Cardiac muscle cell (in vitro differentiated cells and primary cell): ENCODE results near the gene OLFML2A. TPM values are rescaled to one million over a fixed set of nuclear protein-coding genes. Genes with fewer than 3 reads are reported as not detected.
"Not testable (repeated sequence)": the region's sequence is repeated elsewhere in the genome, so short reads cannot be mapped to it uniquely, and the experiment has no call there.

Experiments
- DNase-seq, 2 donors: peaks; one replicate each; pipeline versions ENCODE4 v3.0.0 to v3.0.0-alpha.2; 2010 to 2017; ENCODE audit warnings: low read depth in 1 of 2, low spot score in 1 of 2
- H3K27ac ChIP-seq: fragments of 200-600 bp; sonication (generic); 2 replicates; pipeline ENCODE4 v1.5.1; 2016
- H3K27me3 ChIP-seq: fragments of 200-600 bp; sonication (generic); 2 replicates; pipeline ENCODE4 v1.6.0; 2016; ENCODE audit warnings: control low read depth
- H3K36me3 ChIP-seq: fragments of 200-600 bp; sonication (generic); 2 replicates; pipeline ENCODE4 v1.5.1; 2016; ENCODE audit warnings: control low read depth
- H3K4me1 ChIP-seq: fragments of 200-600 bp; sonication (generic); 2 replicates; pipeline ENCODE4 v1.8.1; 2017; ENCODE audit warnings: low read depth, mild to moderate bottlenecking, mixed run types
- H3K4me3 ChIP-seq: fragments of 200-600 bp; sonication (generic); 2 replicates; pipeline ENCODE4 v1.5.1; 2016; ENCODE audit warnings: mild to moderate bottlenecking
- H3K9me3 ChIP-seq: fragments of 200-600 bp; sonication (generic); 2 replicates; pipeline ENCODE4 v1.5.1; 2017; ENCODE audit warnings: low read depth, mild to moderate bottlenecking, control low read depth
- CTCF ChIP-seq: IDR thresholded peaks from 2 replicates; pipeline ENCODE4 v1.5.1; 2012; ENCODE audit warnings: low read depth, mild to moderate bottlenecking, low read length
- polyA plus RNA-seq: library from polyadenylated mRNA; unstranded; fragments of >200 nt; fragmentation: Nextera tagmentation; extraction: Ambion mirVana; gene quantifications from 2 replicates; pipeline ENCODE4 v1.2.1, GENCODE V29; 2016
- total RNA-seq: library from RNA; depleted of rRNA; stranded (reverse); fragments of >200 nt; gene quantifications from 2 replicates; pipeline ENCODE4 v1.2.3, GENCODE V29; 2016

The OLFML2A gene
- total and polyA plus RNA-seq, 2 experiments from 2014 or later, result 3.4 to 10.7 TPM

- DNase-seq, result no peak
- H3K27me3 ChIP-seq, result no peaks in the 10 kb centered on the region
- H3K36me3 ChIP-seq, result no peaks in the 10 kb centered on the region
- peak; percentile 36 for TF ChIP-seq CTCF
- peaks cover 5% of the 10 kb centered on the region for H3K4me1 ChIP-seq
- H3K4me3 ChIP-seq, result no peak overlapping the region
- H3K27ac ChIP-seq, result no peak overlapping the region
- no peaks in the 10 kb centered on the region for H3K9me3 ChIP-seq
These were observed 63.4 kb downstream of the OLFML2A start for GRCh38 chr9:124840300-124840833.

GRCh38 chr9:124841075-124841821 lies 64.3 kb downstream of the OLFML2A start:
- no peaks in the 10 kb centered on the region for H3K4me1 ChIP-seq
- no peaks in the 10 kb centered on the region for H3K9me3 ChIP-seq
- H3K27me3 ChIP-seq, result no peaks in the 10 kb centered on the region
- no peak for DNase-seq
- peak overlapping the region; percentile 23 for H3K27ac ChIP-seq
- no peak overlapping the region for H3K4me3 ChIP-seq
- H3K36me3 ChIP-seq, result no peaks in the 10 kb centered on the region
- no peak for TF ChIP-seq CTCF

GRCh38 chr9:124843456-124844034 lies 66.6 kb downstream of the OLFML2A start:
- no peak for TF ChIP-seq CTCF
- no peaks in the 10 kb centered on the region for H3K27me3 ChIP-seq
- H3K36me3 ChIP-seq, result no peaks in the 10 kb centered on the region
- H3K27ac ChIP-seq, result no peak overlapping the region
- no peak overlapping the region for H3K4me3 ChIP-seq
- H3K9me3 ChIP-seq, result no peaks in the 10 kb centered on the region
- DNase-seq, result no peak
- no peaks in the 10 kb centered on the region for H3K4me1 ChIP-seq

- Histone ChIP-seq H3K27ac (no peak overlapping the region), H3K36me3 (no peaks in the 10 kb centered on the region), H3K4me3 (no peak overlapping the region), H3K4me1 (no peaks in the 10 kb centered on the region), H3K27me3 (no peaks in the 10 kb centered on the region), H3K9me3 (no peaks in the 10 kb centered on the region)
- no peak for DNase-seq
- TF ChIP-seq CTCF, result no peak
These were observed 67.4 kb downstream of the OLFML2A start for GRCh38 chr9:124844291-124844690.

GRCh38 chr9:124846467-124846866 lies 69.5 kb downstream of the OLFML2A start:
- H3K36me3 ChIP-seq, H3K4me3 ChIP-seq, H3K27me3 ChIP-seq, H3K4me1 ChIP-seq, H3K27ac ChIP-seq, DNase-seq, H3K9me3 ChIP-seq: not testable (repeated sequence)

GRCh38 chr9:124846969-124847368 lies 70.0 kb downstream of the OLFML2A start:
- no peak overlapping the region for H3K27ac ChIP-seq
- H3K27me3 ChIP-seq, result no peaks in the 10 kb centered on the region
- H3K4me1 ChIP-seq, result no peaks in the 10 kb centered on the region
- no peak for TF ChIP-seq CTCF
- no peaks in the 10 kb centered on the region for H3K36me3 ChIP-seq
- H3K9me3 ChIP-seq, result no peaks in the 10 kb centered on the region
- no peak overlapping the region for H3K4me3 ChIP-seq
- DNase-seq, result no peak
